ENCODE data around the gene HNRNPU. TPM values are rescaled to one million over a fixed set of nuclear protein-coding genes. Genes with fewer than 3 reads are reported as not detected.

Gene HNRNPU
- polyA plus RNA-seq, 3 donors, result 71.5 to 197 (median 143) TPM

GRCh38 chr1:244881552-244882280 is 17.4 kb upstream of the HNRNPU start:
- no peaks in the 10 kb centered on the region for H3K9me3 ChIP-seq (replicated peaks in 1 of 2; ENCODE audit: control insufficient read depth in 1 of 2, insufficient read depth in 1 of 2, low read length in 2 of 2)
- H3K4me1 ChIP-seq (ENCODE audit: control insufficient read depth in 1 of 2, insufficient read depth in 2 of 2, low read length in 2 of 2), result no peaks in the 10 kb centered on the region
- no peak overlapping the region for H3K27ac ChIP-seq (ENCODE audit: low read depth in 1 of 2, low read length in 2 of 2)
- Mint-ChIP-seq H3K36me3 (no peaks in the 10 kb centered on the region), H3K27me3 (ENCODE audit: low read depth in 3 of 3) (peaks cover 0 to 2% (median 0%) of the 10 kb centered on the region in 3 donors), H3K4me1 (no peaks in the 10 kb centered on the region), H3K4me3 (no peak overlapping the region), H3K9me3 (peaks cover 0 to 2% (median 0%) of the 10 kb centered on the region in 7 donors), H3K27ac (no peak overlapping the region)
- TF ChIP-seq CTCF (IDR thresholded peaks at IDR 0.05), result no peak
- no peak overlapping the region for H3K4me2 ChIP-seq (replicated peaks; ENCODE audit: extremely low read depth, low read length, poor library complexity, severe bottlenecking)
- WGBS (ENCODE audit: insufficient coverage), result 91% methylated on average over 5 of the region's 11 CpGs
- H3K9ac ChIP-seq (ENCODE audit: insufficient read depth, low read length, poor library complexity, severe bottlenecking), result no peak overlapping the region
- intact Hi-C loops (cut with micrococcal nuclease), result no loop called here
- no peak for DNase-seq
- H2AFZ ChIP-seq (ENCODE audit: insufficient read depth, low read depth, low read length, poor library complexity, severe bottlenecking), result no peak overlapping the region
- no peaks in the 10 kb centered on the region for H3K27me3 ChIP-seq (ENCODE audit: control insufficient read depth in 2 of 2, insufficient read depth in 2 of 2, low read length in 2 of 2)
- H3K79me2 ChIP-seq (ENCODE audit: insufficient read depth, low read length), result no peaks in the 10 kb centered on the region
- H3K4me3 ChIP-seq (replicated peaks in 1 of 3; ENCODE audit: low read depth in 2 of 3, low read length in 3 of 3), result no peak overlapping the region
- H4K20me1 ChIP-seq (ENCODE audit: insufficient read depth, low read length), result no peaks in the 10 kb centered on the region
- H3K36me3 ChIP-seq (replicated peaks in 1 of 2; ENCODE audit: control insufficient read depth in 1 of 2, insufficient read depth in 2 of 2, low read length in 2 of 2), result no peaks in the 10 kb centered on the region

- Mint-ChIP-seq H3K36me3 (no peaks in the 10 kb centered on the region), H3K4me3 (no peak overlapping the region), H3K27ac (no peak overlapping the region), H3K9me3 (no peaks in the 10 kb centered on the region), H3K27me3 (ENCODE audit: low read depth in 3 of 3) (peaks cover 0 to 2% (median 0%) of the 10 kb centered on the region in 3 donors), H3K4me1 (no peaks in the 10 kb centered on the region)
- Histone ChIP-seq H4K20me1 (ENCODE audit: insufficient read depth, low read length) (no peaks in the 10 kb centered on the region), H3K4me1 (ENCODE audit: control insufficient read depth in 1 of 2, insufficient read depth in 2 of 2, low read length in 2 of 2) (no peaks in the 10 kb centered on the region), H3K9ac (ENCODE audit: insufficient read depth, low read length, poor library complexity, severe bottlenecking) (no peak overlapping the region), H2AFZ (ENCODE audit: insufficient read depth, low read depth, low read length, poor library complexity, severe bottlenecking) (no peak overlapping the region), H3K4me3 (replicated peaks in 1 of 3; ENCODE audit: low read depth in 2 of 3, low read length in 3 of 3) (no peak overlapping the region), H3K79me2 (ENCODE audit: insufficient read depth, low read length) (no peaks in the 10 kb centered on the region), H3K9me3 (replicated peaks in 1 of 2; ENCODE audit: control insufficient read depth in 1 of 2, insufficient read depth in 1 of 2, low read length in 2 of 2) (no peaks in the 10 kb centered on the region), H3K4me2 (replicated peaks; ENCODE audit: extremely low read depth, low read length, poor library complexity, severe bottlenecking) (no peak overlapping the region), H3K36me3 (replicated peaks in 1 of 2; ENCODE audit: control insufficient read depth in 1 of 2, insufficient read depth in 2 of 2, low read length in 2 of 2) (no peaks in the 10 kb centered on the region), H3K27me3 (ENCODE audit: control insufficient read depth in 2 of 2, insufficient read depth in 2 of 2, low read length in 2 of 2) (no peaks in the 10 kb centered on the region), H3K27ac (ENCODE audit: low read depth in 1 of 2, low read length in 2 of 2) (no peak overlapping the region)
- no peak for DNase-seq
- 67% methylated on average over 1 of the region's 5 CpGs for WGBS (ENCODE audit: insufficient coverage)
- intact Hi-C loops (cut with micrococcal nuclease), result no loop called here
- no peak for TF ChIP-seq CTCF (IDR thresholded peaks at IDR 0.05)
These were observed 14.3 kb upstream of the HNRNPU start for GRCh38 chr1:244878681-244879080.

Data from CD14-positive monocyte (primary cell).